GM13977 (cell line): Measurements from ENCODE around the gene JCAD.

Experiments used
- DNase-seq: peaks from one replicate; pipeline ENCODE4 v3.0.0; 2012; ENCODE audit warnings: low spot score
- in situ Hi-C: fragments of 300-500 bp; cut with MboI; formaldehyde crosslinking; loops from one replicate; pipeline ENCODE4 v1.12.0; 2022; ENCODE audit warnings: low sequenced_read_pairs, low pct_unique_long_range_greater_than_20kb, mixed read lengths, inconsistent platforms; ENCODE audit not compliant: unreplicated experiment
- TF ChIP-seq, protein P1 (sequence below): IDR thresholded peaks from 2 replicates; pipeline ENCODE4 v1.5.1; 2012; ENCODE audit warnings: mild to moderate bottlenecking, control low read depth; ENCODE audit not compliant: insufficient read depth; ENCODE audit errors: extremely low read depth, missing control alignments

JCAD gene

DNA sequence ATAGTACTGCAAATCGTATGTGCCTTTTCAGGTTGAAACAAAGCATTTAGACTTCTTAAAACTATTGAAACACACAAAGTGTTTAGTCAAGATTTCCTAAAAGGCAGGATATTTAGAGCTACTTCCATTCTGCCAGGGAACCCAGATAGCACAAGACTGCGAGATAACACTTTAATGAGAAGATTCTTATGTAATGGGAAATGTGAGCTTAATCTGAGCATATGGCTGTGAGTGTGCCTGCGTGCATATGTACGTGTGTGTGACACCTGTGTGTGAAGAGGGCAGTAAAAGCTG, 14.3 kb upstream of the JCAD start:
- in situ Hi-C loops = no loop called here

DNA sequence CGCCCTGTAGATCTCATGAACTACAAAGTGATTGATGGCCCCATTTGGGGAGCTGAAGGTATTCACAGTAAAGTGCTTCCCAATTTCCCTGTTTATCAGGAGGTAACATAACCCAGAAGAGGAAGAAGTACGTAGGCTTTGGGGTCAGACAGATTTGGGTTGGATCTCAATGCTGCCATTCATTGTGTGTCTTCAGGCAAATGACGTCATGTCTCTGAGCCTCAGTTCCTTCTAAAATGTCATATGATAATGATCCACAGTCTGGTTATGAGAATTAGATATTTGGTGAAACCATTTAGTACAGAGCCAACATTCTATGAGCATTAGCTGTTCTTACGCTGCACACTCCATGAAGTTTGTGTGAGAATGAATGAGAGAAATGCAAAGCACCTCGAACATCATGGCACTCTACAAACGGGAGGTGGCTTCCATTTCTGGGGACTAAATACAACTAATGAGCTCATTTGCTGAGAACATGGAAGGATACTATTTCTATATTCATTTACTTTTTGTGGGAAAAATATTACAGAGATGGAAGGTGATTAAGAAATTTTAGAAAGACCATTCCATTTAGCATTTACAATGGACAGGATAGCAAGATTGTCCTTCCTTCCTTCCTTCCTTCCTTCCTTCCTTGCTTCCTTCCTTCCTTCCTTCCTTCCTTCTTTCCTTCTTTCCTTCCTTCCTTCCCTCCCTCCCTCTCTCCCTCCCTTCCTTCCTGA, 13.8 kb upstream of the JCAD start:
- no peak for DNase-seq
- TF ChIP-seq, protein P1, sequence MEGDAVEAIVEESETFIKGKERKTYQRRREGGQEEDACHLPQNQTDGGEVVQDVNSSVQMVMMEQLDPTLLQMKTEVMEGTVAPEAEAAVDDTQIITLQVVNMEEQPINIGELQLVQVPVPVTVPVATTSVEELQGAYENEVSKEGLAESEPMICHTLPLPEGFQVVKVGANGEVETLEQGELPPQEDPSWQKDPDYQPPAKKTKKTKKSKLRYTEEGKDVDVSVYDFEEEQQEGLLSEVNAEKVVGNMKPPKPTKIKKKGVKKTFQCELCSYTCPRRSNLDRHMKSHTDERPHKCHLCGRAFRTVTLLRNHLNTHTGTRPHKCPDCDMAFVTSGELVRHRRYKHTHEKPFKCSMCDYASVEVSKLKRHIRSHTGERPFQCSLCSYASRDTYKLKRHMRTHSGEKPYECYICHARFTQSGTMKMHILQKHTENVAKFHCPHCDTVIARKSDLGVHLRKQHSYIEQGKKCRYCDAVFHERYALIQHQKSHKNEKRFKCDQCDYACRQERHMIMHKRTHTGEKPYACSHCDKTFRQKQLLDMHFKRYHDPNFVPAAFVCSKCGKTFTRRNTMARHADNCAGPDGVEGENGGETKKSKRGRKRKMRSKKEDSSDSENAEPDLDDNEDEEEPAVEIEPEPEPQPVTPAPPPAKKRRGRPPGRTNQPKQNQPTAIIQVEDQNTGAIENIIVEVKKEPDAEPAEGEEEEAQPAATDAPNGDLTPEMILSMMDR = no peak
- in situ Hi-C loops = no loop called here

More for the DNA sequence above, 14.3 kb upstream of the JCAD start:
- TF ChIP-seq, protein P1 = no peak
- DNase-seq = no peak

DNA sequence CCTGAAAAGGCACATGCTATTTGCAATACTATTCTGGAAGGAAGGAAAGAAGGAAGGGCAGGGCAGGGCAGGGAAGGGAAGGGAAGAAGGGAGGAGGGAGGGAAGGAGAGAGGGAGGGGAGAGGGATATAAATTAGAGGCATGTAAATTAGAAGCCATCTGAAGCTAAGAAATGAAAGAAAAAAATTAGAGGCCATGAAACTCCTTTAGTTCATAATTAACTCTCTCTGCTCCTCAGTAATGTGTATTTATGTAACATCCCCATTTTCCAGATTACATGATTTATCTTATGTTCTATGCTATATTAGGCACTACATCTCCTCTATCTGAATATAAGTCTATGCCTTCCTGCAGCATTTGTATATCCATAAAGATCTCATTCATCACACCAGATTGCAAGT, 12.7 kb upstream of the JCAD start:
- in situ Hi-C loops = no loop called here
- TF ChIP-seq, protein P1 = no peak
- DNase-seq = no peak

DNA sequence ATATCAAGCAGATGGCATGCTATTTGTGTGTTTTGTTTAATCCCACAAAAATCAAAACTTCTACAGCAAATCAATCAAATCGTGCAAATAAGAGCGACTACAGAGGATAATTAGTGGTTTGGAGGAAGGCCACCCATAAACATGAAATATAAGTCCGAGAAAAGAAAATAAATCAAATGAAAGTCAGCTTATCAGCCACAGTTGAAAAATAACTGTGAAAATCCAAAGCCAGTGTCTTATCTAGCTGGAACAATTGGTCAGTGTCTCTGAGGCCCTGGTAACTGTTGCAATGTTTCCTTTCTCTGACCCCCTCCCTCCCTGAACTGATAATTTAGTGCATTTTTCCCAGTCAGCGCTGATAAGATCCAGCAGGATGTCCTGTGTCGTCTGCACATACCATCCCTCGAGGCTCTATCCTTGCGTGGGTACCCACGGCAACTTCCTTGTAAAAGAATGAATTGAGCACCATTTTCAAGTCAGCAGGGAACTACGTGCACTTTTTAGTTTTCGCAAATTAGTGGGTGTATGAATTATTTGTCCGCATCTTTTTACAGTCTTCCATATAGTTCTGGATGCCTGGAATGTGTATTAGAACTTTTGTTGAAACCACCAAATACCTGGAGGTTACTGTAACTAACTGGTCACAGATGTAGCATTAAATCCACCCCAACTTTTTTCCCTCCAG, 10.8 kb upstream of the JCAD start:
- TF ChIP-seq, protein P1 = no peak
- in situ Hi-C loops = no loop called here
- DNase-seq = no peak

DNA sequence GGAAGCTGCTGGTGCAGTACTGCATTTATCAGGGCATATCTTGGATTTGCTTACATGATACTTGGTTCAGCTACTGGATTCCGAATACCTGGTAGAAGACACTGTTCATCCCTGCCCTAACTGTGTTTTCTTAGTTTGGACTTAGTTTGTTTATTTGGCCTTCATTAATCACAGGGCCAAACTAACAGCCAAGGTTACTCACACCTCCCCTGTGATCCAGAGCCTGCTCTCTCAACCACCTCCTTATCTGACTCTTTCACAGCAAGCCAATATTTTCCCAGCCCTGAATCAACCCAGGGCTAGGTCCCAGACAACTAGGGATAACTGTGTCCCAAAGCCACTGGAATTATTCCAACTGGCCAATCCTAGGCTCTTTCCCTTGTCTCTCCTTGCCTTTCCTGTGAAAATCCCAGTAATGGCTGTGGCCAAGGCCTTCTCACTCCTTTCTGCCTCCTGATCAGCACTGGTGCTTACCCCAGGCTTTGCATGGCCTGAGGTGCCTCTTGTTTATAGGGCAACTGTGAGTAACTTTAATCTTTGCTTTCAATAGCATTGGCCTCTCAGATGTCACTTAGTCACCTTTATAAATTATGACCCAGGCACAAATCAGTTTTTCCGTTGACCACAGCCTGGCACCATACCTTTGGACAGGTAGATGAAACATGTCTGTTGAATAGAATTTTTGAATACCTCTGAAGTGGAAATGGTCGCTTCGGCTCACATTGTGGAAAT, 9.3 kb upstream of the JCAD start:
- in situ Hi-C loops = no loop called here
- TF ChIP-seq, protein P1 = no peak
- no peak for DNase-seq

DNA sequence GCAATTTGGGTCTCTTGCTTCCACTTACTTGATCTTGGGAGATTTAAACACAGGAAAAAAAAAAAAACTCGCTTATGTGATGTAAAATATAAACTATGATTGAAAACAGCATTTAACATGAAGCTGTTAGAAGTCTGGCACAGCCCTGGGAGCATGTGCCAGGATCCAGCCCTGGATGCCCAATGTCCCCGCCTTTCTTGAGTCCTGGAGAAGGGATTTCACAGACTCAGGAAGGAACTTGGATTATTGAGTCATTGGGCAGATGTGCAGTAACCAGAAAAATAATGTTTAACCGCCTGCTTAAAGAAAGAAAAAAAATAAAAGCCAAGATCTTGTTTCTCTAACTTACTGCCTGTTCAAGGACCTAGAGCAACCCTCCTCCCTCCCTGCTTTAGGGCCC, 3.7 kb upstream of the JCAD start:
- TF ChIP-seq, protein P1 = no peak
- DNase-seq = no peak
- in situ Hi-C loops = no loop called here
